Measurements from ENCODE around the gene WDR53. TPM values are rescaled to one million over a fixed set of nuclear protein-coding genes. Genes with fewer than 3 reads are reported as not detected.
"Not testable (repeated sequence)": the region's sequence is repeated elsewhere in the genome, so short reads cannot be mapped to it uniquely, and the experiment has no call there.

Gene WDR53
- total RNA-seq, 4 donors from 2014 or later = 1.6 to 14.2 (median 4.6) TPM; not detected in 1

- in situ Hi-C loops (cut with MboI; ENCODE audit: low pct_ligation_motif_present in 1 of 4, low pct_unique_long_range_greater_than_20kb in 1 of 4, low sequenced_read_pairs in 3 of 4) = no loop called here
- H3K4me3 ChIP-seq = no peak overlapping the region
- intact Hi-C loops (cut with DNase I; ENCODE audit: low total_unique reads) = no loop called here
- H3K4me1 ChIP-seq = no peaks in the 10 kb centered on the region
- H3K36me3 ChIP-seq = no peaks in the 10 kb centered on the region
- no peak for TF ChIP-seq POLR2AphosphoS5 (IDR thresholded peaks at IDR 0.05)
- no peak for TF ChIP-seq POLR2A (IDR thresholded peaks at IDR 0.05)
- TF ChIP-seq CTCF (IDR thresholded peaks at IDR 0.05) = no peak
- no peak for TF ChIP-seq EP300 (IDR thresholded peaks at IDR 0.05; ENCODE audit: low read depth)
- no peak overlapping the region for H3K27ac ChIP-seq
- H3K27me3 ChIP-seq = no peaks in the 10 kb centered on the region
- H3K9me3 ChIP-seq = no peaks in the 10 kb centered on the region
- DNase-seq = no peak
- WGBS, 2 donors (ENCODE audit: low coverage in 1 of 2) = 94 to 100% methylated on average over 3 of the region's 3 CpGs
These were observed 13.1 kb downstream of the WDR53 start for GRCh38 chr3:196555295-196555694.

- Histone ChIP-seq H3K4me1 (no peaks in the 10 kb centered on the region), H3K36me3 (no peaks in the 10 kb centered on the region), H3K27me3 (no peaks in the 10 kb centered on the region), H3K4me3 (no peak overlapping the region), H3K9me3 (peaks cover 0 to 9% of the 10 kb centered on the region in 2 donors), H3K27ac (no peak overlapping the region)
- TF ChIP-seq EP300 (IDR thresholded peaks at IDR 0.05; ENCODE audit: low read depth) (no peak), POLR2AphosphoS5 (IDR thresholded peaks at IDR 0.05) (no peak), POLR2A (IDR thresholded peaks at IDR 0.05) (no peak), CTCF (IDR thresholded peaks at IDR 0.05) (no peak)
- in situ Hi-C loops (cut with MboI; ENCODE audit: low pct_ligation_motif_present in 1 of 4, low pct_unique_long_range_greater_than_20kb in 1 of 4, low sequenced_read_pairs in 3 of 4) = no loop called here
- WGBS, 2 donors (ENCODE audit: low coverage in 1 of 2) = 38 to 58% methylated on average over 3 of the region's 3 CpGs
- intact Hi-C loops (cut with DNase I; ENCODE audit: low total_unique reads) = no loop called here
- DNase-seq = no peak
These were observed 14.1 kb downstream of the WDR53 start for GRCh38 chr3:196554205-196554604.

- no peak for TF ChIP-seq POLR2AphosphoS5 (IDR thresholded peaks at IDR 0.05)
- TF ChIP-seq CTCF (IDR thresholded peaks at IDR 0.05) = no peak
- TF ChIP-seq POLR2A (IDR thresholded peaks at IDR 0.05) = no peak
- TF ChIP-seq EP300 (IDR thresholded peaks at IDR 0.05; ENCODE audit: low read depth) = no peak
- intact Hi-C loops (cut with DNase I; ENCODE audit: low total_unique reads) = no loop called here
- Histone ChIP-seq H3K9me3 (peaks cover 0 to 10% of the 10 kb centered on the region in 2 donors), H3K36me3 (no peaks in the 10 kb centered on the region), H3K4me1 (no peaks in the 10 kb centered on the region), H3K4me3 (no peak overlapping the region), H3K27ac (no peak overlapping the region), H3K27me3 (no peaks in the 10 kb centered on the region)
- 89 to 95% methylated on average over 7 to 9 of the region's 9 CpGs for WGBS, 2 donors (ENCODE audit: low coverage in 1 of 2)
- in situ Hi-C loops (cut with MboI; ENCODE audit: low pct_ligation_motif_present in 1 of 4, low pct_unique_long_range_greater_than_20kb in 1 of 4, low sequenced_read_pairs in 3 of 4) = no loop called here
- no peak for DNase-seq
These were observed 14.8 kb downstream of the WDR53 start for GRCh38 chr3:196553551-196553950.

GRCh38 chr3:196552253-196552652, 16.1 kb downstream of the WDR53 start:
- no peaks in the 10 kb centered on the region for H3K36me3 ChIP-seq
- H3K9me3 ChIP-seq = peaks cover 0 to 10% of the 10 kb centered on the region in 2 donors
- WGBS, 2 donors (ENCODE audit: low coverage in 1 of 2) = 92 to 96% methylated on average over 5 of the region's 5 CpGs
- no peak for DNase-seq
- TF ChIP-seq POLR2A (IDR thresholded peaks at IDR 0.05) (no peak), CTCF (IDR thresholded peaks at IDR 0.05) (no peak), EP300 (IDR thresholded peaks at IDR 0.05; ENCODE audit: low read depth) (no peak), POLR2AphosphoS5 (IDR thresholded peaks at IDR 0.05) (no peak)
- H3K27ac ChIP-seq = no peak overlapping the region
- H3K4me3 ChIP-seq = no peak overlapping the region
- H3K4me1 ChIP-seq = no peaks in the 10 kb centered on the region
- intact Hi-C loops (cut with DNase I; ENCODE audit: low total_unique reads) = no loop called here
- H3K27me3 ChIP-seq = no peaks in the 10 kb centered on the region
- in situ Hi-C loops (cut with MboI; ENCODE audit: low pct_ligation_motif_present in 1 of 4, low pct_unique_long_range_greater_than_20kb in 1 of 4, low sequenced_read_pairs in 3 of 4) = no loop called here

- intact Hi-C loops (cut with DNase I; ENCODE audit: low total_unique reads); H3K4me3 ChIP-seq; in situ Hi-C loops (cut with MboI; ENCODE audit: low pct_ligation_motif_present in 1 of 4, low pct_unique_long_range_greater_than_20kb in 1 of 4, low sequenced_read_pairs in 3 of 4); DNase-seq; H3K27me3 ChIP-seq; H3K4me1 ChIP-seq; H3K27ac ChIP-seq; H3K36me3 ChIP-seq; H3K9me3 ChIP-seq: not testable (repeated sequence)
- 87% methylated on average over 3 of the region's 3 CpGs; no CpG with 5 or more reads in 1 of the 2 donors for WGBS, 2 donors (ENCODE audit: low coverage in 1 of 2)
These were observed 18.2 kb downstream of the WDR53 start for GRCh38 chr3:196550172-196550571.

GRCh38 chr3:196549312-196549711, 19.0 kb downstream of the WDR53 start:
- H3K36me3 ChIP-seq; H3K9me3 ChIP-seq; H3K27ac ChIP-seq; intact Hi-C loops (cut with DNase I; ENCODE audit: low total_unique reads); H3K27me3 ChIP-seq; H3K4me1 ChIP-seq; in situ Hi-C loops (cut with MboI; ENCODE audit: low pct_ligation_motif_present in 1 of 4, low pct_unique_long_range_greater_than_20kb in 1 of 4, low sequenced_read_pairs in 3 of 4); H3K4me3 ChIP-seq; DNase-seq: not testable (repeated sequence)
- WGBS, 2 donors (ENCODE audit: low coverage in 1 of 2) = 94% methylated on average over 1 of the region's 1 CpG; no CpG with 5 or more reads in 1 of the 2 donors

Data from transverse colon (tissue), 4 donors.